Transverse colon (tissue), 4 donors: ENCODE results near the gene UGT1A10.

ENCODE experiments used
- EP300 ChIP-seq: sonication (generic); formaldehyde crosslinking; IDR thresholded peaks from one replicate; pipeline ENCODE4 v1.6.1; 2017; ENCODE audit warnings: antibody characterized with exemption, low read depth
- POLR2A ChIP-seq: fragments of 450-650 bp; IDR thresholded peaks from one replicate; pipeline ENCODE4 v1.6.1; 2016; ENCODE audit warnings: antibody characterized with exemption, mild to moderate bottlenecking, moderate library complexity
- POLR2AphosphoS5 ChIP-seq, 3 donors: sonication (generic); formaldehyde crosslinking; IDR thresholded peaks; one replicate each; pipeline ENCODE4 v1.6.1; 2016; ENCODE audit warnings: antibody characterized with exemption in 3 of 3
- TF ChIP-seq, protein P1 (sequence below), 5 experiments: fragments of 200-600 bp in 3 of 5; fragments of 450-650 bp in 2 of 5; sonication (generic) in 3 of 5; IDR thresholded peaks; 1 replicate in 2 of 5; 2 replicates in 3 of 5; pipeline ENCODE4 v1.5.1; 2016 to 2017; ENCODE audit warnings: antibody characterized with exemption in 5 of 5, inconsistent platforms in 3 of 5, mild to moderate bottlenecking in 2 of 5, moderate library complexity in 1 of 5

DNA sequence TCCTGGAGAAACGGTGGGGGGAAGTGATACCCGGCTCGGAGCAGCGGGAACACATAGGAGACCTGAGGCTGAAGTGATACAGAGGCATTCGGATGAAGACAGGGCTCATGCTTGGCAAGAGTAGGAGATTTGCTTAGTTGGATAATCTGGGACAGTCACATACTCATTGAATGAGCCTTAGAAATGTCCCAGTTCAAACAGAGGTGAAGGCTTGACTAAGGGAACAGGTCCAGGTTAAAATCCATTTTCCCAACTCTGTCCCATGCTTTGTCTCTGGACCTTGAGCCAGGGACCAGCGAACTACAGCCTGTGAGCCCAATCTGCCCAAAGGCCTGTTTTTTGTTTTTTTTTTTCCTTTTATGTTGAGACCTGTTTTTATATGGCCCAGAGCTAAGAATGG, 57.7 kb downstream of the UGT1A10 start:
- TF ChIP-seq, protein P1, sequence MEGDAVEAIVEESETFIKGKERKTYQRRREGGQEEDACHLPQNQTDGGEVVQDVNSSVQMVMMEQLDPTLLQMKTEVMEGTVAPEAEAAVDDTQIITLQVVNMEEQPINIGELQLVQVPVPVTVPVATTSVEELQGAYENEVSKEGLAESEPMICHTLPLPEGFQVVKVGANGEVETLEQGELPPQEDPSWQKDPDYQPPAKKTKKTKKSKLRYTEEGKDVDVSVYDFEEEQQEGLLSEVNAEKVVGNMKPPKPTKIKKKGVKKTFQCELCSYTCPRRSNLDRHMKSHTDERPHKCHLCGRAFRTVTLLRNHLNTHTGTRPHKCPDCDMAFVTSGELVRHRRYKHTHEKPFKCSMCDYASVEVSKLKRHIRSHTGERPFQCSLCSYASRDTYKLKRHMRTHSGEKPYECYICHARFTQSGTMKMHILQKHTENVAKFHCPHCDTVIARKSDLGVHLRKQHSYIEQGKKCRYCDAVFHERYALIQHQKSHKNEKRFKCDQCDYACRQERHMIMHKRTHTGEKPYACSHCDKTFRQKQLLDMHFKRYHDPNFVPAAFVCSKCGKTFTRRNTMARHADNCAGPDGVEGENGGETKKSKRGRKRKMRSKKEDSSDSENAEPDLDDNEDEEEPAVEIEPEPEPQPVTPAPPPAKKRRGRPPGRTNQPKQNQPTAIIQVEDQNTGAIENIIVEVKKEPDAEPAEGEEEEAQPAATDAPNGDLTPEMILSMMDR (IDR thresholded peaks at IDR 0.05), result no peak
- TF ChIP-seq POLR2AphosphoS5 (IDR thresholded peaks at IDR 0.05) (no peak), EP300 (no peak), POLR2A (no peak)
